MCF 10A (cell line): ENCODE results near the gene UPK3A. TPM values are rescaled to one million over a fixed set of nuclear protein-coding genes. Genes with fewer than 3 reads are reported as not detected.

Experiments used
- BruUV-seq: library from RNA; stranded (reverse); fragments of 400-500 nt; replicated peaks from 2 replicates; lab custom pipeline; 2021; lab: Mats Ljungman, UMichigan
- CTCF ChIA-PET: fragments of 300-600 bp; sonication (Branson Sonifier 250); formaldehyde crosslinking; extraction: SDS; loops from one replicate; lab custom pipeline; 2021; ENCODE audit warnings: antibody characterized with exemption, inconsistent platforms; lab: Yijun Ruan, JAX
- POLR2A ChIA-PET: fragments of 300-600, 350-650 bp; sonication (Branson Sonifier 250); formaldehyde crosslinking; extraction: SDS; loops from one replicate; lab custom pipeline; 2020; ENCODE audit warnings: antibody characterized with exemption, inconsistent platforms; lab: Yijun Ruan, JAX
- DNase-seq: peaks from one replicate; pipeline ENCODE4 v3.0.0-alpha.2; 2018; ENCODE audit not compliant: unreplicated experiment
- H3K27ac Mint-ChIP-seq: one replicate; pipeline ENCODE4 v1.8.0; 2022; ENCODE audit warnings: mild to moderate bottlenecking, low read depth, mixed read lengths; ENCODE audit not compliant: unreplicated experiment
- H3K27me3 Mint-ChIP-seq: one replicate; pipeline ENCODE4 v1.8.0; 2022; ENCODE audit warnings: mixed read lengths; ENCODE audit not compliant: insufficient read depth, unreplicated experiment
- H3K36me3 Mint-ChIP-seq: one replicate; pipeline ENCODE4 v1.8.0; 2022; ENCODE audit warnings: mild to moderate bottlenecking, moderate library complexity, mixed read lengths; ENCODE audit not compliant: insufficient read depth, unreplicated experiment
- H3K4me1 Mint-ChIP-seq: one replicate; pipeline ENCODE4 v1.8.0; 2022; ENCODE audit warnings: mixed read lengths; ENCODE audit not compliant: insufficient read depth, unreplicated experiment
- H3K4me3 Mint-ChIP-seq: one replicate; pipeline ENCODE4 v1.8.0; 2022; ENCODE audit warnings: mild to moderate bottlenecking, moderate library complexity, mixed read lengths; ENCODE audit not compliant: unreplicated experiment
- H3K9me3 Mint-ChIP-seq: one replicate; pipeline ENCODE4 v1.8.0; 2022; ENCODE audit warnings: mixed read lengths; ENCODE audit not compliant: unreplicated experiment
- CTCF ChIP-seq: fragments of 200-600 bp; IDR thresholded peaks from one replicate; pipeline ENCODE4 v1.8.0; 2022; ENCODE audit warnings: antibody characterized with exemption, mild to moderate bottlenecking; ENCODE audit not compliant: unreplicated experiment
- intact Hi-C: fragments of 100-400 bp; cut with micrococcal nuclease; formaldehyde crosslinking; loops from 2 replicates; pipeline ENCODE4 v1.14.1; 2022
- total RNA-seq: library from RNA; stranded (reverse); gene quantifications from 2 replicates; pipeline ENCODE4 v1.2.3, GENCODE V29; 2022

The UPK3A gene
- total RNA-seq, 1 experiment from 2014 or later, result not detected

GRCh38 chr22:45268167-45268957, 16.4 kb upstream of the UPK3A start:
- Mint-ChIP-seq H3K27ac (no peak overlapping the region), H3K9me3 (no peaks in the 10 kb centered on the region), H3K4me3 (peak overlapping the region; percentile 74), H3K27me3 (no peaks in the 10 kb centered on the region), H3K36me3 (no peaks in the 10 kb centered on the region), H3K4me1 (peaks cover 8% of the 10 kb centered on the region)
- ChIA-PET POLR2A (interaction anchor here (0.6 to 1.2 kb wide), 3 partner anchors 22 to 103 kb away, joined by 3 read pairs; no protein-coding TSS in a partner anchor), CTCF (interaction anchor here (0.6 to 1.2 kb wide), 12 partner anchors 9 to 1962 kb away, joined by 3 to 10 read pairs (median 3); partner anchors contain the start of gene ATXN10)
- no peak for DNase-seq
- BruUV-seq, result no TSS peak
- intact Hi-C loops, result loop anchor here (10.0 kb wide), 1 partner anchor 294 kb away; no protein-coding TSS in a partner anchor
- TF ChIP-seq CTCF, result no peak

- Mint-ChIP-seq H3K9me3 (no peaks in the 10 kb centered on the region), H3K4me3 (peak overlapping the region; percentile 74), H3K27me3 (no peaks in the 10 kb centered on the region), H3K27ac (no peak overlapping the region), H3K36me3 (no peaks in the 10 kb centered on the region), H3K4me1 (no peaks in the 10 kb centered on the region)
- TF ChIP-seq CTCF, result peak; percentile 98
- ChIA-PET CTCF (interaction anchor here (0.6 to 1.2 kb wide), 14 partner anchors 8 to 309 kb away, joined by 3 to 10 read pairs (median 3); no protein-coding TSS in a partner anchor), POLR2A (no interaction called here)
- intact Hi-C loops, result loop anchor here (1.0 to 10.0 kb wide), 3 partner anchors 166 to 294 kb away; no protein-coding TSS in a partner anchor
- peak; percentile 67 for DNase-seq
- BruUV-seq, result no TSS peak
These were observed 15.5 kb upstream of the UPK3A start for GRCh38 chr22:45268958-45269844.

- DNase-seq, result no peak
- H3K27ac Mint-ChIP-seq, result no peak overlapping the region
- POLR2A ChIA-PET, result no interaction called here
- no peak for TF ChIP-seq CTCF
- H3K36me3 Mint-ChIP-seq, result no peaks in the 10 kb centered on the region
- BruUV-seq, result no TSS peak
- CTCF ChIA-PET, result interaction anchor here (0.6 to 1.9 kb wide), 10 partner anchors 13 to 296 kb away, joined by 3 to 8 read pairs (median 3); no protein-coding TSS in a partner anchor
- H3K4me1 Mint-ChIP-seq, result no peaks in the 10 kb centered on the region
- peak overlapping the region; percentile 74 for H3K4me3 Mint-ChIP-seq
- H3K9me3 Mint-ChIP-seq, result no peaks in the 10 kb centered on the region
- no peaks in the 10 kb centered on the region for H3K27me3 Mint-ChIP-seq
- intact Hi-C loops, result no loop called here
These were observed 14.4 kb upstream of the UPK3A start for GRCh38 chr22:45270095-45271020.
